ENCODE data around the gene PPRC1. TPM values are rescaled to one million over a fixed set of nuclear protein-coding genes. Genes with fewer than 3 reads are reported as not detected.

The PPRC1 gene
- total and polyA plus RNA-seq, 2 donors (not counting 3 experiments of a cell fraction or from before 2014, with no cell fraction given), result 27.0 to 49.9 TPM

GRCh38 chr10:102170602-102171001, 37.8 kb downstream of the PPRC1 start:
- Histone ChIP-seq H3K4me1 (ENCODE audit: control insufficient read depth, extremely low read depth, insufficient read depth, low read length) (no peaks in the 10 kb centered on the region), H2AFZ (ENCODE audit: low read depth, low read length) (no peak overlapping the region), H4K20me1 (replicated peaks; ENCODE audit: control insufficient read depth, extremely low read depth, insufficient read depth, low read length) (no peaks in the 10 kb centered on the region), H3K9me3 (replicated peaks; ENCODE audit: control insufficient read depth, insufficient read depth, low read length) (no peaks in the 10 kb centered on the region), H3K27ac (ENCODE audit: insufficient read depth, low read depth, low read length) (no peak overlapping the region), H3K4me2 (ENCODE audit: insufficient read depth, low read length) (no peak overlapping the region), H3K9ac (replicated peaks; ENCODE audit: extremely low read depth, insufficient read depth, low read length) (no peak overlapping the region), H3K9me1 (replicated peaks; ENCODE audit: control insufficient read depth, extremely low read depth, insufficient read depth, low read length) (no peaks in the 10 kb centered on the region), H3K36me3 (ENCODE audit: control insufficient read depth in 2 of 2, extremely low read depth in 1 of 2, insufficient read depth in 2 of 2, low read length in 2 of 2) (no peaks in the 10 kb centered on the region), H3K27me3 (ENCODE audit: control insufficient read depth in 2 of 2, insufficient read depth in 2 of 2, low read length in 2 of 2) (no peaks in the 10 kb centered on the region), H3K79me2 (ENCODE audit: control insufficient read depth, insufficient read depth, low read length) (no peaks in the 10 kb centered on the region), H3K4me3 (replicated peaks in 1 of 3; ENCODE audit: insufficient read depth in 1 of 3, low read depth in 1 of 3, low read length in 3 of 3) (no peak overlapping the region)
- TF ChIP-seq GATA2 (IDR thresholded peaks at IDR 0.05; ENCODE audit: insufficient read depth, insufficient read length, low read depth, low read length) (no peak), POLR2AphosphoS5 (IDR thresholded peaks at IDR 0.05; ENCODE audit: insufficient read depth, low read depth, low read length) (no peak), EZH2 (IDR thresholded peaks at IDR 0.05; ENCODE audit: borderline replicate concordance, low read depth, low read length, severe bottlenecking) (no peak), POLR2A (IDR thresholded peaks at IDR 0.05; ENCODE audit: low read depth, low read length) (no peak), FOS (IDR thresholded peaks at IDR 0.05; ENCODE audit: borderline replicate concordance, insufficient read depth, low read length) (no peak), MAX (IDR thresholded peaks at IDR 0.05; ENCODE audit: insufficient read depth, insufficient read length) (no peak), JUN (IDR thresholded peaks at IDR 0.05; ENCODE audit: borderline replicate concordance, insufficient read depth, insufficient read length, low read depth) (no peak), MYC (IDR thresholded peaks at IDR 0.05; ENCODE audit: low read depth, low read length) (no peak), CTCF (IDR thresholded peaks at IDR 0.05; ENCODE audit: extremely low read depth in 1 of 2, insufficient read depth in 1 of 2, low read depth in 1 of 2, low read length in 2 of 2) (no peak)
- ChIA-PET POLR2A (interaction anchor here (0.6 to 0.7 kb wide), 2 partner anchors 252 to 327 kb away, joined by 4 to 6 read pairs; no protein-coding TSS in a partner anchor), CTCF (interaction anchor here (1.5 to 4.8 kb wide), 7 partner anchors 8 to 251 kb away, joined by 11 to 91 read pairs (median 37); partner anchors contain the start of genes ELOVL3, FBXL15 and NFKB2)
- BruUV-seq (replicated peaks), result no TSS peak
- intact Hi-C loops (cut with micrococcal nuclease) (no loop called here), dilution Hi-C loops (cut with MboI; ENCODE audit: extremely low pct_ligation_motif_present, low sequenced_read_pairs) (no loop called here)
- FAIRE-seq, result no peak
- DNase-seq (ENCODE audit: low read depth, low spot score), result no peak

All from endothelial cell of umbilical vein (primary cell).